GM12878 (cell line): Measurements from ENCODE around the gene CEACAM6.

Experiments used
- JUNB ChIP-seq: IDR thresholded peaks from 2 replicates; pipeline ENCODE4 v1.6.1; 2016; ENCODE audit warnings: antibody characterized with exemption, mild to moderate bottlenecking
- TCF7 ChIP-seq: IDR thresholded peaks from 2 replicates; pipeline ENCODE4 v1.6.1; 2014; ENCODE audit warnings: antibody characterized with exemption, borderline replicate concordance
- YY1 ChIP-seq: IDR thresholded peaks from 2 replicates; pipeline ENCODE4 v1.6.1; 2011; ENCODE audit warnings: low read depth, mild to moderate bottlenecking, low read length

DNA sequence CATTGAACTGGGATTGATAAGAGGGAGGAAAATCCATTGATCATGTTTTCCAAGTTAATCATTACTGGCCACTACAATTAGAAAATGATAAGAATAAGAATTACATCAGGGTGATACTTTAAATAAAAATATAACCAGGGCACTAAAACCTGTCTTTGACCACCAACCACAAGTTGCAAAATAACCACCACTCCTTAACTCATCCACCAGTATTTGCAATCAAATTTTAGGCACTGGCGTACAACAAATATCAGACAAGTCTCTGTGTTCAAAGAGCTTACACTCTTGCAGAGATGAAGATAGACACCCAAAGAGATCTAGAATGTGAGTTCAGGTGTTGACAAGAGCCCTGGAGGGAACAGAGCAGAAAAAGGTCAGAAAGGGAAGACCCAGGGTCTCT lies 41.6 kb downstream of the CEACAM6 start:
- TF ChIP-seq JUNB (no peak), YY1 (no peak), TCF7 (no peak)
